ENCODE results near the gene PABPC5. TPM values are rescaled to one million over a fixed set of nuclear protein-coding genes. Genes with fewer than 3 reads are reported as not detected.

Gene PABPC5
- not detected for total RNA-seq

DNA sequence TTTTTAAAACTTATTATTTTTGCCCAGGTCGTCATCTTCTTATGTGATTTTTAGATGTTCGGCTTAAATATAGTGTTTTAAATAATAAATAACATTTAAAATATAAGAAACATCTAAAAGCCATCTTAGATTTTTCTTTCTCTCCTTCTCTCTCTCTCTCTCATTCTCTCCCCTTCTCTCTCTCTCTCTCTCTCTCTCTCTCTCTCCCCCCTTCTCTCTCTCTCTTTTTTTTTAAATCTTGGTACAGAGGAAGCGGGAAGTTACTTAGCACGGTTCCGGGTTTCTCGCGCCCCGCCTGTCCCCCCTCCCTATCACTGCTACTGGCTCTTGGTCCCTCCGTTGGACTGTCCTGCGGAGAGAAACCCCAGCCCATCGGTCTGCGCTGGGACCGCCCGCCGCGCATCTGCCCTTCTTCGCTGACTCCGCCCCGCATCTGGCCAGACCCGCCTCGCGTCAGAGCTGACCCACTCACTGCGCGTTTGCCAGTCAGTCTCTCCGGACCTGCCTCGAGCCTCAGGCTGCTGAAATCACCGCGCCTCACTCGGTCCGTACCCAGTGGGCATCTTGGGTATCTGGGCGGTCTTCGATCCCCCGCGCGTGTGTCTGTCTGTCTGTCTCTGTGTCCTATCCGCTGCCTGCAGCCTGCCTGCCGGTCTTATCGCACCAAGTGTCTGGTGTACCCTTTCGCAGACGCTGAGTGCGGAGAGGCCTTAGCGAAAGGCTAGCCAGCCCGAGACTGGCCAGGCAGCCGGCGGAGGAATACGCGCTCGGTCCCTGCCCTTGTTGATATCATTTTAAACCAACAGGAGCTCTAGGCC, at the start of gene PABPC5:
Gene PABPC5 (plus strand): TSS at position 489 of the 818 bp plus-strand sequence. CDS start 739 bp downstream, outside the sequence.
- DNase-seq, result no peak

DNA sequence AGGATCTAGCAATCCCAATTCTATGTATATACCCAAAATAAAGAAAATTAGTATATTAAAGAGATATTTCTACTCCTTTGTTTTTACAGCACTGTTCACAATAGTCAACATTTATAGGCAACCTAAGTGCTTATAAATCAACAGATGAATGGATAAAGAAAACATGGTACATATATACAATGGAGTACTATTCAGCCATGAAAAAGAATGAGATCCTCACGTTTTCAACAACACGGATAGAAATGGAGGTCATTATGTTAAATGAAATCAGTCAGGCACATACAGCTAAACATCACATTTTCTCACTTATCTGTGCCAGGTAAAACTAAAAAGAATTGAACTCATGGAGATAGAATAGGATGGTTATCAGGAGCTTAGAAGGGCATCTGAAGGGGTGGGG, 45.6 kb upstream of the PABPC5 start:
- DNase-seq, result no peak

GRCh38 chrX:91414713-91415112, 19.9 kb upstream of the PABPC5 start:
- no peak for DNase-seq

DNA sequence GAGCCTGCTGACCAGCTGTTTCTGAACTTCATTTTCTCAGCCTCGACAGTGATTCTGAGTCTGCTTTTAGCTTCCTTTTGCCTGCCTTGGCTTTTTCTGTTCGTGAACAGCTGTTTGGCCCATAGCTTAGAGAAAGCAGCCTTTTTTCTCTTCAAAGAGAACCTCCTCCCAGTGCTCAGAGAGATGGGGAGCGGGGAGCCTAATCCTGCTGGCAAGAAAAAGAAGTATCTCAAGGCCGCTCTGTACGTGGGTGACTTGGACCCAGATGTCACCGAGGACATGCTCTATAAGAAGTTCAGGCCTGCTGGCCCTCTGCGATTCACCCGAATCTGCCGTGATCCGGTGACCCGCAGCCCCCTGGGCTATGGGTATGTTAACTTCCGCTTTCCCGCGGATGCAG, 756 bp downstream of the PABPC5 start:
- no peak for DNase-seq

All from effector CD4-positive, alpha-beta T cell (primary cell).